ENCODE results near the gene MAPRE2.
A peak's percentile ranks its signal among the peaks of the same experiment; 100 is the strongest.

The MAPRE2 gene

GRCh38 chr18:35178260-35178659 lies 137.0 kb downstream of the MAPRE2 start:
- H3K4me3 ChIP-seq (replicated peaks in 1 of 2; ENCODE audit: low read depth in 2 of 2, low read length in 2 of 2), result no peak overlapping the region
- peak; percentile 39 to 58 for DNase-seq (ENCODE audit: low read depth in 2 of 2)
- no peak for TF ChIP-seq CTCF (IDR thresholded peaks at IDR 0.05; ENCODE audit: low read depth, low read length)

- TF ChIP-seq CTCF (IDR thresholded peaks at IDR 0.05; ENCODE audit: low read depth, low read length), result no peak
Measured at GRCh38 chr18:35179906-35180305, 138.7 kb downstream of the MAPRE2 start.

GRCh38 chr18:35180455-35180854 lies 139.2 kb downstream of the MAPRE2 start:
- TF ChIP-seq CTCF (IDR thresholded peaks at IDR 0.05; ENCODE audit: low read depth, low read length), result no peak
- no peak for DNase-seq (ENCODE audit: low read depth in 2 of 2)
- H3K4me3 ChIP-seq (replicated peaks in 1 of 2; ENCODE audit: low read depth in 2 of 2, low read length in 2 of 2), result no peak overlapping the region

More at GRCh38 chr18:35179906-35180305, 138.7 kb downstream of the MAPRE2 start:
- no peak overlapping the region for H3K4me3 ChIP-seq (replicated peaks in 1 of 2; ENCODE audit: low read depth in 2 of 2, low read length in 2 of 2)
- no peak for DNase-seq (ENCODE audit: low read depth in 2 of 2)

GRCh38 chr18:35182151-35182550 lies 140.9 kb downstream of the MAPRE2 start:
- no peak for DNase-seq (ENCODE audit: low read depth in 2 of 2)

GRCh38 chr18:35183886-35184285 lies 142.7 kb downstream of the MAPRE2 start:
- no peak for DNase-seq (ENCODE audit: low read depth in 2 of 2)
- H3K4me3 ChIP-seq (replicated peaks in 1 of 2; ENCODE audit: low read depth in 2 of 2, low read length in 2 of 2), result no peak overlapping the region
- TF ChIP-seq CTCF (IDR thresholded peaks at IDR 0.05; ENCODE audit: low read depth, low read length), result no peak

More at GRCh38 chr18:35182151-35182550, 140.9 kb downstream of the MAPRE2 start:
- TF ChIP-seq CTCF (IDR thresholded peaks at IDR 0.05; ENCODE audit: low read depth, low read length), result no peak
- H3K4me3 ChIP-seq (replicated peaks in 1 of 2; ENCODE audit: low read depth in 2 of 2, low read length in 2 of 2), result no peak overlapping the region

GRCh38 chr18:35185771-35186170 lies 144.6 kb downstream of the MAPRE2 start:
- no peak for TF ChIP-seq CTCF (IDR thresholded peaks at IDR 0.05; ENCODE audit: low read depth, low read length)
- DNase-seq (ENCODE audit: low read depth in 2 of 2), result peak in 1 of 2 donors; percentile 26
- no peak overlapping the region for H3K4me3 ChIP-seq (replicated peaks in 1 of 2; ENCODE audit: low read depth in 2 of 2, low read length in 2 of 2)

Measured in cardiac fibroblast (primary cell).